HepG2 (cell line): ENCODE data around the gene ENTREP3. TPM values are rescaled to one million over a fixed set of nuclear protein-coding genes. Genes with fewer than 3 reads are reported as not detected.

Source experiments
- CREB3 ChIP-seq: sonication (generic); formaldehyde crosslinking; IDR thresholded peaks from 2 replicates; pipeline ENCODE4 v1.5.0; 2020; ENCODE audit warnings: missing genetic modification reagents
- DR1 ChIP-seq: sonication (generic); formaldehyde crosslinking; IDR thresholded peaks from 2 replicates; pipeline ENCODE4 v1.8.0; 2021; ENCODE audit warnings: mild to moderate bottlenecking, missing genetic modification reagents, inconsistent platforms
- GFI1 ChIP-seq: sonication (generic); formaldehyde crosslinking; IDR thresholded peaks from 2 replicates; pipeline ENCODE4 v1.5.0; 2020; ENCODE audit warnings: missing genetic modification reagents, mild to moderate bottlenecking, borderline replicate concordance
- ISX ChIP-seq: sonication (generic); formaldehyde crosslinking; conservative IDR thresholded peaks from 2 replicates; pipeline ENCODE4 v1.5.0; 2020; ENCODE audit warnings: missing genetic modification reagents
- KAT8 ChIP-seq: IDR thresholded peaks from 2 replicates; pipeline ENCODE4 v1.6.1; 2016; ENCODE audit warnings: missing genetic modification reagents, missing compliant biosample characterization
- MED1 ChIP-seq: sonication (generic); formaldehyde crosslinking; IDR thresholded peaks from 2 replicates; pipeline ENCODE4 v1.4.0; 2020; ENCODE audit warnings: missing genetic modification reagents
- SAP130 ChIP-seq: IDR thresholded peaks from 2 replicates; pipeline ENCODE4 v1.6.1; 2016; ENCODE audit warnings: low read depth
- SOX5 ChIP-seq: IDR thresholded peaks from 2 replicates; pipeline ENCODE4 v1.6.1; 2016; ENCODE audit warnings: borderline replicate concordance
- TAF15 ChIP-seq: fragments of 200-400 bp; formaldehyde crosslinking; IDR thresholded peaks from one replicate; pipeline ENCODE4 v1.6.1; 2018; ENCODE audit warnings: mild to moderate bottlenecking, low read depth, low read length; ENCODE audit not compliant: poor library complexity, severe bottlenecking
- ZBTB46 ChIP-seq: sonication (generic); formaldehyde crosslinking; IDR thresholded peaks from 2 replicates; pipeline ENCODE4 v1.4.0; 2020; ENCODE audit warnings: mild to moderate bottlenecking, missing genetic modification reagents, borderline replicate concordance
- ZNF224 ChIP-seq: sonication (generic); formaldehyde crosslinking; IDR thresholded peaks from 2 replicates; pipeline ENCODE4 v1.5.0; 2020; ENCODE audit warnings: mild to moderate bottlenecking, missing genetic modification reagents
- ZNF34 ChIP-seq: sonication (generic); formaldehyde crosslinking; IDR thresholded peaks from 2 replicates; pipeline ENCODE4 v1.4.0; 2020; ENCODE audit warnings: mild to moderate bottlenecking, missing genetic modification reagents, borderline replicate concordance
- polyA plus RNA-seq, 8 experiments: library from polyadenylated mRNA; depleted of rRNA in 3 of 8; stranded (reverse) in 7 of 8; unstranded in 1 of 8; fragments of >200 nt; fragmentation: Illumina TruSeq in 4 of 8; extraction: Trizol in 4 of 8; gene quantifications; 2 replicates each; pipeline versions ENCODE4 v1.2.1 to v1.2.3, GENCODE V29; 2011 to 2016; ENCODE audit warnings: low read depth in 4 of 8, missing spikeins in 1 of 8, mixed read lengths in 1 of 8; ENCODE audit not compliant: insufficient read depth in 1 of 8
- total RNA-seq, 5 experiments: library from RNA; depleted of rRNA; stranded (reverse); fragments of >200 nt; fragmentation: Illumina TruSeq; extraction: Trizol; gene quantifications; 2 replicates each; pipeline ENCODE4 v1.2.3, GENCODE V29; 2016; ENCODE audit warnings: low read depth in 1 of 5
- TF ChIP-seq, protein P1 (sequence below): sonication (generic); formaldehyde crosslinking; IDR thresholded peaks from 2 replicates; pipeline ENCODE4 v1.5.1; 2020; ENCODE audit warnings: mild to moderate bottlenecking, missing genetic modification reagents, borderline replicate concordance
- TF ChIP-seq, protein P2 (sequence below): sonication (generic); formaldehyde crosslinking; IDR thresholded peaks from 2 replicates; pipeline ENCODE4 v1.8.1; 2023; ENCODE audit warnings: missing genetic modification reagents, mild to moderate bottlenecking, borderline replicate concordance
- TF ChIP-seq, protein P3 (sequence below): sonication (generic); formaldehyde crosslinking; IDR thresholded peaks from 2 replicates; pipeline ENCODE4 v1.5.1; 2020; ENCODE audit warnings: mild to moderate bottlenecking, moderate library complexity, missing genetic modification reagents
- TF ChIP-seq, protein P4 (sequence below): fragments of 450-650 bp; IDR thresholded peaks from 2 replicates; pipeline ENCODE4 v1.6.1; 2016

ENTREP3 gene
- total and polyA plus RNA-seq, 2 of the 13 experiments (the other 11 are each of a cell fraction or from before 2014, with no cell fraction given) = 4.1 to 9.9 TPM

GRCh38 chr1:155208541-155209311, 46.6 kb downstream of the ENTREP3 start, which contains the start of gene MTX1 (continued):
- TF ChIP-seq, protein P1, sequence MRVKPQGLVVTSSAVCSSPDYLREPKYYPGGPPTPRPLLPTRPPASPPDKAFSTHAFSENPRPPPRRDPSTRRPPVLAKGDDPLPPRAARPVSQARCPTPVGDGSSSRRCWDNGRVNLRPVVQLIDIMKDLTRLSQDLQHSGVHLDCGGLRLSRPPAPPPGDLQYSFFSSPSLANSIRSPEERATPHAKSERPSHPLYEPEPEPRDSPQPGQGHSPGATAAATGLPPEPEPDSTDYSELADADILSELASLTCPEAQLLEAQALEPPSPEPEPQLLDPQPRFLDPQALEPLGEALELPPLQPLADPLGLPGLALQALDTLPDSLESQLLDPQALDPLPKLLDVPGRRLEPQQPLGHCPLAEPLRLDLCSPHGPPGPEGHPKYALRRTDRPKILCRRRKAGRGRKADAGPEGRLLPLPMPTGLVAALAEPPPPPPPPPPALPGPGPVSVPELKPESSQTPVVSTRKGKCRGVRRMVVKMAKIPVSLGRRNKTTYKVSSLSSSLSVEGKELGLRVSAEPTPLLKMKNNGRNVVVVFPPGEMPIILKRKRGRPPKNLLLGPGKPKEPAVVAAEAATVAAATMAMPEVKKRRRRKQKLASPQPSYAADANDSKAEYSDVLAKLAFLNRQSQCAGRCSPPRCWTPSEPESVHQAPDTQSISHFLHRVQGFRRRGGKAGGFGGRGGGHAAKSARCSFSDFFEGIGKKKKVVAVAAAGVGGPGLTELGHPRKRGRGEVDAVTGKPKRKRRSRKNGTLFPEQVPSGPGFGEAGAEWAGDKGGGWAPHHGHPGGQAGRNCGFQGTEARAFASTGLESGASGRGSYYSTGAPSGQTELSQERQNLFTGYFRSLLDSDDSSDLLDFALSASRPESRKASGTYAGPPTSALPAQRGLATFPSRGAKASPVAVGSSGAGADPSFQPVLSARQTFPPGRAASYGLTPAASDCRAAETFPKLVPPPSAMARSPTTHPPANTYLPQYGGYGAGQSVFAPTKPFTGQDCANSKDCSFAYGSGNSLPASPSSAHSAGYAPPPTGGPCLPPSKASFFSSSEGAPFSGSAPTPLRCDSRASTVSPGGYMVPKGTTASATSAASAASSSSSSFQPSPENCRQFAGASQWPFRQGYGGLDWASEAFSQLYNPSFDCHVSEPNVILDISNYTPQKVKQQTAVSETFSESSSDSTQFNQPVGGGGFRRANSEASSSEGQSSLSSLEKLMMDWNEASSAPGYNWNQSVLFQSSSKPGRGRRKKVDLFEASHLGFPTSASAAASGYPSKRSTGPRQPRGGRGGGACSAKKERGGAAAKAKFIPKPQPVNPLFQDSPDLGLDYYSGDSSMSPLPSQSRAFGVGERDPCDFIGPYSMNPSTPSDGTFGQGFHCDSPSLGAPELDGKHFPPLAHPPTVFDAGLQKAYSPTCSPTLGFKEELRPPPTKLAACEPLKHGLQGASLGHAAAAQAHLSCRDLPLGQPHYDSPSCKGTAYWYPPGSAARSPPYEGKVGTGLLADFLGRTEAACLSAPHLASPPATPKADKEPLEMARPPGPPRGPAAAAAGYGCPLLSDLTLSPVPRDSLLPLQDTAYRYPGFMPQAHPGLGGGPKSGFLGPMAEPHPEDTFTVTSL (CRISPR knock-in tag) = no peak
- peak; percentile 84 for TF ChIP-seq SAP130 (CRISPR knock-in tag)
- TF ChIP-seq ISX (CRISPR knock-in tag) = 0 out of 2 replicates have a peak, but pooled peaks have one; percentile 34
- TF ChIP-seq ZNF224 (CRISPR knock-in tag) = no peak
- TF ChIP-seq, protein P2, sequence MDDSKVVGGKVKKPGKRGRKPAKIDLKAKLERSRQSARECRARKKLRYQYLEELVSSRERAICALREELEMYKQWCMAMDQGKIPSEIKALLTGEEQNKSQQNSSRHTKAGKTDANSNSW = peak; percentile 56; the same call in 1 of the 2 replicates
- no peak for TF ChIP-seq ZBTB46 (CRISPR knock-in tag)
- TF ChIP-seq CREB3 (CRISPR knock-in tag) = no peak
- peak; percentile 9; the same call in 1 of the 2 replicates for TF ChIP-seq MED1 (CRISPR knock-in tag)
- no peak for TF ChIP-seq GFI1
- TF ChIP-seq, protein P3, sequence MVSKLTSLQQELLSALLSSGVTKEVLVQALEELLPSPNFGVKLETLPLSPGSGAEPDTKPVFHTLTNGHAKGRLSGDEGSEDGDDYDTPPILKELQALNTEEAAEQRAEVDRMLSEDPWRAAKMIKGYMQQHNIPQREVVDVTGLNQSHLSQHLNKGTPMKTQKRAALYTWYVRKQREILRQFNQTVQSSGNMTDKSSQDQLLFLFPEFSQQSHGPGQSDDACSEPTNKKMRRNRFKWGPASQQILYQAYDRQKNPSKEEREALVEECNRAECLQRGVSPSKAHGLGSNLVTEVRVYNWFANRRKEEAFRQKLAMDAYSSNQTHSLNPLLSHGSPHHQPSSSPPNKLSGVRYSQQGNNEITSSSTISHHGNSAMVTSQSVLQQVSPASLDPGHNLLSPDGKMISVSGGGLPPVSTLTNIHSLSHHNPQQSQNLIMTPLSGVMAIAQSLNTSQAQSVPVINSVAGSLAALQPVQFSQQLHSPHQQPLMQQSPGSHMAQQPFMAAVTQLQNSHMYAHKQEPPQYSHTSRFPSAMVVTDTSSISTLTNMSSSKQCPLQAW (CRISPR knock-in tag) = no peak
- TF ChIP-seq TAF15 = no peak
- TF ChIP-seq DR1 = peak; percentile 60; the same call in 1 of the 2 replicates
- peak; percentile 96 for TF ChIP-seq KAT8 (CRISPR knock-in tag)
- TF ChIP-seq, protein P4, sequence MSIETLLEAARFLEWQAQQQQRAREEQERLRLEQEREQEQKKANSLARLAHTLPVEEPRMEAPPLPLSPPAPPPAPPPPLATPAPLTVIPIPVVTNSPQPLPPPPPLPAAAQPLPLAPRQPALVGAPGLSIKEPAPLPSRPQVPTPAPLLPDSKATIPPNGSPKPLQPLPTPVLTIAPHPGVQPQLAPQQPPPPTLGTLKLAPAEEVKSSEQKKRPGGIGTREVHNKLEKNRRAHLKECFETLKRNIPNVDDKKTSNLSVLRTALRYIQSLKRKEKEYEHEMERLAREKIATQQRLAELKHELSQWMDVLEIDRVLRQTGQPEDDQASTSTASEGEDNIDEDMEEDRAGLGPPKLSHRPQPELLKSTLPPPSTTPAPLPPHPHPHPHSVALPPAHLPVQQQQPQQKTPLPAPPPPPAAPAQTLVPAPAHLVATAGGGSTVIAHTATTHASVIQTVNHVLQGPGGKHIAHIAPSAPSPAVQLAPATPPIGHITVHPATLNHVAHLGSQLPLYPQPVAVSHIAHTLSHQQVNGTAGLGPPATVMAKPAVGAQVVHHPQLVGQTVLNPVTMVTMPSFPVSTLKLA = 0 out of 2 replicates have a peak, but pooled peaks have one; percentile 16
- TF ChIP-seq ZNF34 (CRISPR knock-in tag) = no peak
- TF ChIP-seq SOX5 (CRISPR knock-in tag) = no peak
